HepG2 (cell line): ENCODE results near the gene FSIP1. TPM values are rescaled to one million over a fixed set of nuclear protein-coding genes. Genes with fewer than 3 reads are reported as not detected.
A peak's percentile ranks its signal among the peaks of the same experiment; 100 is the strongest.

Experiments
- ATAC-seq: fragments of 200-7000 bp; cut with Tn5 transposase; 3 replicates; pipeline ENCODE4 v1.9.1; 2020; ENCODE audit warnings: mild to moderate bottlenecking, moderate library complexity
- BruUV-seq: library from RNA; stranded (reverse); fragments of 400-500 nt; replicated peaks from 2 replicates; lab custom pipeline; 2021; lab: Mats Ljungman, UMichigan
- CTCF ChIA-PET: fragments of 300-600 bp; formaldehyde crosslinking; extraction: SDS; loops from one replicate; lab custom pipeline; 2021; ENCODE audit warnings: low total read pairs, inconsistent platforms, low intra/inter-chr PET ratio; lab: Yijun Ruan, JAX
- POLR2A ChIA-PET: fragments of 350-600 bp; sonication (Branson Sonifier 250); formaldehyde crosslinking; loops from one replicate; lab custom pipeline; 2020; ENCODE audit warnings: antibody characterized with exemption, inconsistent platforms; lab: Yijun Ruan, JAX
- DNase-seq: peaks from one replicate; pipeline ENCODE4 v3.0.0-alpha.2; 2015; ENCODE audit warnings: low spot score
- FAIRE-seq: peaks from 3 replicates; lab custom pipeline; 2011; peaks lifted over from hg19 to GRCh38; lab: Jason Lieb, UNC
- H2AFZ ChIP-seq: one replicate; pipeline ENCODE4 v1.6.1; 2011; ENCODE audit warnings: low read length, inconsistent platforms
- H3K27ac ChIP-seq: fragments of 300-600 bp; 3 replicates; pipeline ENCODE4 v1.8.0; 2011; ENCODE audit warnings: mixed run types, mild to moderate bottlenecking, mixed read lengths, low read length, inconsistent platforms; ENCODE audit not compliant: insufficient read depth; ENCODE audit errors: extremely low read length
- H3K27me3 ChIP-seq, 2 experiments: fragments of 200-600 bp in 1 of 2; 2 replicates in 1 of 2; 3 replicates in 1 of 2; pipeline versions ENCODE4 v1.6.0 to v1.8.0; 2011; ENCODE audit warnings: low read length in 2 of 2, mild to moderate bottlenecking in 2 of 2, moderate library complexity in 2 of 2, inconsistent platforms in 1 of 2; ENCODE audit not compliant: insufficient read depth in 2 of 2, control insufficient read depth in 1 of 2
- H3K36me3 ChIP-seq, 2 experiments: fragments of 200-600 bp in 1 of 2; replicated peaks in 1 of 2; 2 replicates in 1 of 2; 3 replicates in 1 of 2; pipeline versions ENCODE4 v1.5.1 to v1.8.0; 2011; ENCODE audit warnings: low read length in 2 of 2, inconsistent platforms in 1 of 2; ENCODE audit not compliant: insufficient read depth in 2 of 2, control insufficient read depth in 1 of 2
- H3K4me1 ChIP-seq: 2 replicates; pipeline ENCODE4 v1.5.1; 2012; ENCODE audit warnings: low read length, inconsistent platforms; ENCODE audit not compliant: insufficient read depth
- H3K4me2 ChIP-seq: 2 replicates; pipeline ENCODE4 v1.6.0; 2011; ENCODE audit warnings: low read depth, low read length, inconsistent platforms
- H3K4me3 ChIP-seq, 3 experiments: fragments of 200-600 bp in 1 of 3; sonication (generic), shearing (Covaris generic) in 1 of 3; replicated peaks in 1 of 3; 2 replicates each; pipeline ENCODE4 v1.5.1; 2011 to 2016; ENCODE audit warnings: low read length in 3 of 3, inconsistent platforms in 2 of 3, low read depth in 2 of 3, mild to moderate bottlenecking in 2 of 3, control low read depth in 1 of 3, mixed read lengths in 1 of 3; ENCODE audit not compliant: insufficient read depth in 1 of 3
- H3K79me2 ChIP-seq: one replicate; pipeline ENCODE4 v1.6.1; 2011; ENCODE audit warnings: low read length, inconsistent platforms; ENCODE audit not compliant: insufficient read depth
- H3K9ac ChIP-seq: 2 replicates; pipeline ENCODE4 v1.6.0; 2011; ENCODE audit warnings: mild to moderate bottlenecking, low read depth, low read length, inconsistent platforms; ENCODE audit not compliant: insufficient read depth
- H3K9me3 ChIP-seq: 2 replicates; pipeline ENCODE4 v1.5.1; 2012; ENCODE audit warnings: mild to moderate bottlenecking, low read length
- H4K20me1 ChIP-seq: 2 replicates; pipeline ENCODE4 v1.6.0; 2011; ENCODE audit warnings: inconsistent platforms, mild to moderate bottlenecking, low read length, moderate library complexity; ENCODE audit not compliant: insufficient read depth
- HMG20A ChIP-seq: IDR thresholded peaks from 2 replicates; pipeline ENCODE4 v1.6.1; 2016; ENCODE audit warnings: borderline replicate concordance
- HNRNPH1 ChIP-seq: fragments of 200-400 bp; formaldehyde crosslinking; optimal IDR thresholded peaks from 2 replicates; pipeline ENCODE3; 2017; ENCODE audit warnings: mild to moderate bottlenecking, low read depth, low read length
- PHF21A ChIP-seq: sonication (generic); formaldehyde crosslinking; IDR thresholded peaks from 2 replicates; pipeline ENCODE4 v1.5.0; 2020; ENCODE audit warnings: mild to moderate bottlenecking, missing genetic modification reagents
- POGZ ChIP-seq: sonication (generic); formaldehyde crosslinking; IDR thresholded peaks from 2 replicates; pipeline ENCODE4 v1.4.0; 2020; ENCODE audit warnings: mild to moderate bottlenecking, missing genetic modification reagents
- XRCC5 ChIP-seq: fragments of 200-400 bp; formaldehyde crosslinking; optimal IDR thresholded peaks from 2 replicates; pipeline ENCODE3; 2017; ENCODE audit warnings: mild to moderate bottlenecking, low read length
- ZNF138 ChIP-seq: sonication (generic); formaldehyde crosslinking; IDR thresholded peaks from 2 replicates; pipeline ENCODE4 v1.5.0; 2020; ENCODE audit warnings: mild to moderate bottlenecking, low read depth, missing genetic modification reagents
- WGBS: methylation state at CpG from one replicate; pipeline ENCODE4 v1.1.6; 2017; ENCODE audit warnings: low lambda C conversion rate; 5-methylcytosine and 5-hydroxymethylcytosine counted together
- in situ Hi-C: cut with HindIII; loops from 2 replicates; pipeline ENCODE4 v1.10.0; 2017; ENCODE audit warnings: low pct_unique_long_range_greater_than_20kb; ENCODE audit not compliant: extremely low pct_ligation_motif_present
- intact Hi-C: fragments of 100-400 bp; cut with micrococcal nuclease; formaldehyde crosslinking; loops from one replicate; pipeline ENCODE4 v1.10.0; 2022; ENCODE audit not compliant: unreplicated experiment
- polyA plus RNA-seq, 8 experiments: library from polyadenylated mRNA; depleted of rRNA in 3 of 8; stranded (reverse) in 7 of 8; unstranded in 1 of 8; fragments of >200 nt; fragmentation: Illumina TruSeq in 4 of 8; extraction: Trizol in 4 of 8; gene quantifications; 2 replicates each; pipeline versions ENCODE4 v1.2.1 to v1.2.3, GENCODE V29; 2011 to 2016; ENCODE audit warnings: low read depth in 4 of 8, missing spikeins in 1 of 8, mixed read lengths in 1 of 8; ENCODE audit not compliant: insufficient read depth in 1 of 8
- total RNA-seq, 5 experiments: library from RNA; depleted of rRNA; stranded (reverse); fragments of >200 nt; fragmentation: Illumina TruSeq; extraction: Trizol; gene quantifications; 2 replicates each; pipeline ENCODE4 v1.2.3, GENCODE V29; 2016; ENCODE audit warnings: low read depth in 1 of 5
- TF ChIP-seq, protein P1 (sequence below): sonication (generic); formaldehyde crosslinking; IDR thresholded peaks from one replicate; pipeline ENCODE4 v1.5.1; 2020; ENCODE audit warnings: mild to moderate bottlenecking, missing genetic modification reagents; ENCODE audit errors: not compliant biosample characterization

The FSIP1 gene
- total and polyA plus RNA-seq, 2 of the 13 experiments (the other 11 are each of a cell fraction or from before 2014, with no cell fraction given), result 0.18 TPM; not detected in 1

DNA sequence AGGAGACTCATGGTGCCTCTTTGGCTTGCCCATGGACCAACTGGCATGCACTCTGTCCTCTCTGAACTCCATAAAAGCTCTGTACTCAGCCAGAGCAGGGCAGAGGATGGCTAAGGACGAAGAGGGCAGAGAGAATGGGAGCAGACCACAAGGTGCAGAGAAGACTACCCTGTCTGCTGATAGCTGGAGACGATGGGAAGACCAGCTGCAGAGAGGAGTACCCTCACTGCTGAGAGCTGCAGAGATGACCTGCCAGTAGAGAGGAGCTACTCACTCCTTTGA is 136.7 kb downstream of the FSIP1 start:
- no peaks in the 10 kb centered on the region for H3K36me3 ChIP-seq
- 61% methylated on average over 2 of the region's 2 CpGs for WGBS
- intact Hi-C loops, result no loop called here
- H3K27me3 ChIP-seq, result no peaks in the 10 kb centered on the region
- DNase-seq (no peak), ATAC-seq (peak; percentile 76), FAIRE-seq (no peak)
- no peaks in the 10 kb centered on the region for H3K9me3 ChIP-seq
- ChIA-PET POLR2A (no interaction called here), CTCF (no interaction called here)
- H3K4me3 ChIP-seq, result peak overlapping the region; percentile 40 to 61 (median 43); a peak in 5 of 6 replicates
- H3K4me2 ChIP-seq, result peak overlapping the region; percentile 85
- peak overlapping the region; percentile 83 for H2AFZ ChIP-seq
- H3K9ac ChIP-seq, result no peak overlapping the region
- in situ Hi-C loops, result no loop called here
- H3K27ac ChIP-seq, result no peak overlapping the region
- TF ChIP-seq, protein P1, sequence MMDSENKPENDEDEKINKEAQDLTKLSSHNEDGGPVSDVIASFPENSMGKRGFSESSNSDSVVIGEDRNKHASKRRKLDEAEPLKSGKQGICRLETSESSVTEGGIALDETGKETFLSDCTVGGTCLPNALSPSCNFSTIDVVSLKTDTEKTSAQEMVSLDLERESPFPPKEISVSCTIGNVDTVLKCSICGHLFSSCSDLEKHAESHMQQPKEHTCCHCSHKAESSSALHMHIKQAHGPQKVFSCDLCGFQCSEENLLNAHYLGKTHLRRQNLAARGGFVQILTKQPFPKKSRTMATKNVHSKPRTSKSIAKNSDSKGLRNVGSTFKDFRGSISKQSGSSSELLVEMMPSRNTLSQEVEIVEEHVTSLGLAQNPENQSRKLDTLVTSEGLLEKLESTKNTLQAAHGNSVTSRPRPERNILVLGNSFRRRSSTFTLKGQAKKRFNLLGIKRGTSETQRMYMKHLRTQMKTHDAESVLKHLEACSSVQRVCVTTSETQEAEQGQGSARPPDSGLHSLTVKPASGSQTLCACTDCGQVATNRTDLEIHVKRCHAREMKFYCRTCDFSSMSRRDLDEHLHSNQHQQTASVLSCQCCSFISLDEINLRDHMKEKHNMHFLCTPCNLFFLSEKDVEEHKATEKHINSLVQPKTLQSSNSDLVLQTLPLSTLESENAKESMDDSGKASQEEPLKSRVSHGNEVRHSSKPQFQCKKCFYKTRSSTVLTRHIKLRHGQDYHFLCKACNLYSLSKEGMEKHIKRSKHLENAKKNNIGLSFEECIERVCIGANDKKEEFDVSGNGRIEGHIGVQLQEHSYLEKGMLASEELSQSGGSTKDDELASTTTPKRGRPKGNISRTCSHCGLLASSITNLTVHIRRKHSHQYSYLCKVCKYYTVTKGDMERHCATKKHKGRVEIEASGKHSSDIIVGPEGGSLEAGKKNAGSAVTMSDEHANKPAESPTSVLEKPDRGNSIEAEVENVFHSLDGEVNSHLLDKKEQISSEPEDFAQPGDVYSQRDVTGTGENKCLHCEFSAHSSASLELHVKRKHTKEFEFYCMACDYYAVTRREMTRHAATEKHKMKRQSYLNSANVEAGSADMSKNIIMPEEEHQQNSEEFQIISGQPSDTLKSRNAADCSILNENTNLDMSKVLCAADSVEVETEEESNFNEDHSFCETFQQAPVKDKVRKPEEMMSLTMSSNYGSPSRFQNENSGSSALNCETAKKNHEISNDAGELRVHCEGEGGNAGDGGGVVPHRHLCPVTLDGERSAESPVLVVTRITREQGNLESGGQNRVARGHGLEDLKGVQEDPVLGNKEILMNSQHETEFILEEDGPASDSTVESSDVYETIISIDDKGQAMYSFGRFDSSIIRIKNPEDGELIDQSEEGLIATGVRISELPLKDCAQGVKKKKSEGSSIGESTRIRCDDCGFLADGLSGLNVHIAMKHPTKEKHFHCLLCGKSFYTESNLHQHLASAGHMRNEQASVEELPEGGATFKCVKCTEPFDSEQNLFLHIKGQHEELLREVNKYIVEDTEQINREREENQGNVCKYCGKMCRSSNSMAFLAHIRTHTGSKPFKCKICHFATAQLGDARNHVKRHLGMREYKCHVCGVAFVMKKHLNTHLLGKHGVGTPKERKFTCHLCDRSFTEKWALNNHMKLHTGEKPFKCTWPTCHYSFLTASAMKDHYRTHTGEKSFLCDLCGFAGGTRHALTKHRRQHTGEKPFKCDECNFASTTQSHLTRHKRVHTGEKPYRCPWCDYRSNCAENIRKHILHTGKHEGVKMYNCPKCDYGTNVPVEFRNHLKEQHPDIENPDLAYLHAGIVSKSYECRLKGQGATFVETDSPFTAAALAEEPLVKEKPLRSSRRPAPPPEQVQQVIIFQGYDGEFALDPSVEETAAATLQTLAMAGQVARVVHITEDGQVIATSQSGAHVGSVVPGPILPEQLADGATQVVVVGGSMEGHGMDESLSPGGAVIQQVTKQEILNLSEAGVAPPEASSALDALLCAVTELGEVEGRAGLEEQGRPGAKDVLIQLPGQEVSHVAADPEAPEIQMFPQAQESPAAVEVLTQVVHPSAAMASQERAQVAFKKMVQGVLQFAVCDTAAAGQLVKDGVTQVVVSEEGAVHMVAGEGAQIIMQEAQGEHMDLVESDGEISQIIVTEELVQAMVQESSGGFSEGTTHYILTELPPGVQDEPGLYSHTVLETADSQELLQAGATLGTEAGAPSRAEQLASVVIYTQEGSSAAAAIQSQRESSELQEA (CRISPR knock-in tag), result no peak
- no peak for TF ChIP-seq HNRNPH1
- TF ChIP-seq PHF21A (CRISPR knock-in tag), result no peak
- TF ChIP-seq HMG20A, result no peak
- 0 out of 2 replicates have a peak, but pooled peaks have one; percentile 9 for TF ChIP-seq POGZ (CRISPR knock-in tag)
- TF ChIP-seq ZNF138, result peak; percentile 21; the same call in 1 of the 2 replicates
- no peak for TF ChIP-seq XRCC5
- BruUV-seq, result no TSS peak
- H3K79me2 ChIP-seq, result no peaks in the 10 kb centered on the region
- H4K20me1 ChIP-seq, result no peaks in the 10 kb centered on the region
- H3K4me1 ChIP-seq, result peaks cover 25% of the 10 kb centered on the region
